GM12801 (cell line): Measurements from ENCODE around the gene LY86.

Source experiments
- CTCF ChIP-seq: IDR thresholded peaks from one replicate; pipeline ENCODE4 v1.5.1; 2011; ENCODE audit warnings: control low read depth; ENCODE audit not compliant: insufficient read length; ENCODE audit errors: extremely low read depth

Gene LY86

GRCh38 chr6:6620766-6621425 lies 32.4 kb downstream of the LY86 start:
- no peak for TF ChIP-seq CTCF

GRCh38 chr6:6622501-6622900 lies 34.0 kb downstream of the LY86 start:
- no peak for TF ChIP-seq CTCF

- TF ChIP-seq CTCF: no peak
Observed at GRCh38 chr6:6623553-6623952, 35.0 kb downstream of the LY86 start.

GRCh38 chr6:6624269-6624990 lies 35.9 kb downstream of the LY86 start:
- no peak for TF ChIP-seq CTCF

- no peak for TF ChIP-seq CTCF
Observed at GRCh38 chr6:6626187-6626586, 37.7 kb downstream of the LY86 start.

- no peak for TF ChIP-seq CTCF
Observed at GRCh38 chr6:6629402-6629801, 40.9 kb downstream of the LY86 start.

- no peak for TF ChIP-seq CTCF
Observed at GRCh38 chr6:6631053-6631452, 42.5 kb downstream of the LY86 start.
